ENCODE data around the gene REPIN1.

The REPIN1 gene

DNA sequence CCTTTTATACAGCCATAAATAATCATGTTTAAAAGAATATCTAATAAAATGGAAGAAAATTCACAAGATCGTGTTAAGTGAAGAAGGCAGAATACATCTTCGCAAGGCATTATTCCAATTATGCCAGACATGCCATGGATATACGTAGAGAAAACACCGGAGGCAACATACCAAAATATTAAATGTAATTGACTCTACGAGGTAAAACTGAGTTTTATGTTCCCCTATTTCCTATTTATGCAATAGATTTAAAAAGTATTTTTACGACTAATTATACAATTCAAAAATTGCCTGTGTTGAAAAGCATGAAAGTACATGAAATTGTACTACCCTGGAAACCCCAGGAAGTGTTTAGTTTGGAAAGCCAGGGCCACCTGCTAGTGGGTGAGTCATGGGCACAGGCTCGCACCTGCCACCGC lies 936 bp upstream of the REPIN1 start:
- H3K27me3 ChIP-seq (replicated peaks; ENCODE audit: insufficient read depth, low read length) = no peaks in the 10 kb centered on the region
- no peaks in the 10 kb centered on the region for H3K9me3 ChIP-seq (replicated peaks; ENCODE audit: insufficient read depth, low read length)
- H2AFZ ChIP-seq (ENCODE audit: low read length) = 0 out of 2 replicates have a peak overlapping the region, but pooled peaks have one; percentile 39
- H3F3A ChIP-seq (ENCODE audit: insufficient read depth, low read length) = peaks cover 53% of the 10 kb centered on the region
- H3K79me2 ChIP-seq (ENCODE audit: low read length) = peaks cover 40% of the 10 kb centered on the region
- H4K20me1 ChIP-seq (ENCODE audit: insufficient read depth, low read length) = no peaks in the 10 kb centered on the region
- H3K4me1 ChIP-seq (ENCODE audit: low read length) = peaks cover 55% of the 10 kb centered on the region
- H3K9me2 ChIP-seq (replicated peaks; ENCODE audit: insufficient read depth, low read length) = no peaks in the 10 kb centered on the region
- no peak for DNase-seq
- peak overlapping the region; percentile 100 for H3K9ac ChIP-seq (ENCODE audit: low read length)
- H3K4me3 ChIP-seq (ENCODE audit: low read length) = peak overlapping the region; percentile 67
- TF ChIP-seq, protein P1, sequence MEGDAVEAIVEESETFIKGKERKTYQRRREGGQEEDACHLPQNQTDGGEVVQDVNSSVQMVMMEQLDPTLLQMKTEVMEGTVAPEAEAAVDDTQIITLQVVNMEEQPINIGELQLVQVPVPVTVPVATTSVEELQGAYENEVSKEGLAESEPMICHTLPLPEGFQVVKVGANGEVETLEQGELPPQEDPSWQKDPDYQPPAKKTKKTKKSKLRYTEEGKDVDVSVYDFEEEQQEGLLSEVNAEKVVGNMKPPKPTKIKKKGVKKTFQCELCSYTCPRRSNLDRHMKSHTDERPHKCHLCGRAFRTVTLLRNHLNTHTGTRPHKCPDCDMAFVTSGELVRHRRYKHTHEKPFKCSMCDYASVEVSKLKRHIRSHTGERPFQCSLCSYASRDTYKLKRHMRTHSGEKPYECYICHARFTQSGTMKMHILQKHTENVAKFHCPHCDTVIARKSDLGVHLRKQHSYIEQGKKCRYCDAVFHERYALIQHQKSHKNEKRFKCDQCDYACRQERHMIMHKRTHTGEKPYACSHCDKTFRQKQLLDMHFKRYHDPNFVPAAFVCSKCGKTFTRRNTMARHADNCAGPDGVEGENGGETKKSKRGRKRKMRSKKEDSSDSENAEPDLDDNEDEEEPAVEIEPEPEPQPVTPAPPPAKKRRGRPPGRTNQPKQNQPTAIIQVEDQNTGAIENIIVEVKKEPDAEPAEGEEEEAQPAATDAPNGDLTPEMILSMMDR (IDR thresholded peaks at IDR 0.05; ENCODE audit: low read length) = no peak
- TF ChIP-seq EZH2 (optimal IDR thresholded peaks at IDR 0.05; ENCODE audit: low read depth, low read length) = no peak
- no peak for TF ChIP-seq EZH2phosphoT487 (IDR thresholded peaks at IDR 0.05; ENCODE audit: low read length)
- peak overlapping the region; percentile 98 for H3K4me2 ChIP-seq (ENCODE audit: low read depth, low read length)
- 0 out of 2 replicates have a peak, but pooled peaks cover 7% of the 10 kb centered on the region for H3K36me3 ChIP-seq (replicated peaks; ENCODE audit: insufficient read depth, low read length)
- peak overlapping the region; percentile 99 for H3K27ac ChIP-seq (ENCODE audit: low read length)

- Histone ChIP-seq H3K9ac (ENCODE audit: low read length) (peak overlapping the region; percentile 100), H3K36me3 (replicated peaks; ENCODE audit: insufficient read depth, low read length) (0 out of 2 replicates have a peak, but pooled peaks cover 7% of the 10 kb centered on the region), H3F3A (ENCODE audit: insufficient read depth, low read length) (peaks cover 63% of the 10 kb centered on the region), H3K4me1 (ENCODE audit: low read length) (peaks cover 63% of the 10 kb centered on the region), H3K79me2 (ENCODE audit: low read length) (peaks cover 54% of the 10 kb centered on the region), H3K27me3 (replicated peaks; ENCODE audit: insufficient read depth, low read length) (no peaks in the 10 kb centered on the region), H3K9me3 (replicated peaks; ENCODE audit: insufficient read depth, low read length) (no peaks in the 10 kb centered on the region), H2AFZ (ENCODE audit: low read length) (no peak overlapping the region), H3K4me2 (ENCODE audit: low read depth, low read length) (peak overlapping the region; percentile 93), H3K27ac (ENCODE audit: low read length) (peak overlapping the region; percentile 99), H4K20me1 (ENCODE audit: insufficient read depth, low read length) (no peaks in the 10 kb centered on the region), H3K4me3 (ENCODE audit: low read length) (peak overlapping the region; percentile 99), H3K9me2 (replicated peaks; ENCODE audit: insufficient read depth, low read length) (no peaks in the 10 kb centered on the region)
- TF ChIP-seq, protein P1 (IDR thresholded peaks at IDR 0.05; ENCODE audit: low read length) = no peak
- TF ChIP-seq EZH2phosphoT487 (IDR thresholded peaks at IDR 0.05; ENCODE audit: low read length) = no peak
- peak; percentile 89 for DNase-seq
Measured at GRCh38 chr7:150368884-150369747, 494 bp downstream of the REPIN1 start.

GRCh38 chr7:150369748-150370501 lies 1.3 kb downstream of the REPIN1 start:
- H3K27me3 ChIP-seq (replicated peaks; ENCODE audit: insufficient read depth, low read length) = no peaks in the 10 kb centered on the region
- H3K4me2 ChIP-seq (ENCODE audit: low read depth, low read length) = peak overlapping the region; percentile 93
- no peaks in the 10 kb centered on the region for H3K9me3 ChIP-seq (replicated peaks; ENCODE audit: insufficient read depth, low read length)
- H3K27ac ChIP-seq (ENCODE audit: low read length) = peak overlapping the region; percentile 99
- no peaks in the 10 kb centered on the region for H4K20me1 ChIP-seq (ENCODE audit: insufficient read depth, low read length)
- 0 out of 2 replicates have a peak, but pooled peaks cover 7% of the 10 kb centered on the region for H3K36me3 ChIP-seq (replicated peaks; ENCODE audit: insufficient read depth, low read length)
- DNase-seq = no peak
- H3K9me2 ChIP-seq (replicated peaks; ENCODE audit: insufficient read depth, low read length) = no peaks in the 10 kb centered on the region
- peak overlapping the region; percentile 99 for H3K4me3 ChIP-seq (ENCODE audit: low read length)
- H3K9ac ChIP-seq (ENCODE audit: low read length) = peak overlapping the region; percentile 100
- peaks cover 60% of the 10 kb centered on the region for H3K79me2 ChIP-seq (ENCODE audit: low read length)
- H3F3A ChIP-seq (ENCODE audit: insufficient read depth, low read length) = peaks cover 65% of the 10 kb centered on the region
- peaks cover 67% of the 10 kb centered on the region for H3K4me1 ChIP-seq (ENCODE audit: low read length)
- TF ChIP-seq EZH2 (optimal IDR thresholded peaks at IDR 0.05; ENCODE audit: low read depth, low read length) (no peak), EZH2phosphoT487 (IDR thresholded peaks at IDR 0.05; ENCODE audit: low read length) (no peak)
- TF ChIP-seq, protein P1 (IDR thresholded peaks at IDR 0.05; ENCODE audit: low read length) = no peak
- H2AFZ ChIP-seq (ENCODE audit: low read length) = no peak overlapping the region

Measured in MM.1S (cell line).